H1 (cell line): ENCODE measurements around the gene ZBTB22. TPM values are rescaled to one million over a fixed set of nuclear protein-coding genes. Genes with fewer than 3 reads are reported as not detected.

Source experiments
- BACH1 ChIP-seq: IDR thresholded peaks from 2 replicates; pipeline ENCODE4 v1.6.1; 2012; ENCODE audit warnings: low read length, improper control_type of control experiment
- CHD1 ChIP-seq: IDR thresholded peaks from 2 replicates; pipeline ENCODE4 v1.6.1; 2012; ENCODE audit warnings: low read depth, low read length, improper control_type of control experiment
- CHD7 ChIP-seq: fragments of 300-600 bp; sonication (generic); IDR thresholded peaks from 2 replicates; pipeline ENCODE4 v1.7.1; 2012; ENCODE audit warnings: low read length, moderate library complexity, mild to moderate bottlenecking, inconsistent platforms; ENCODE audit not compliant: insufficient replicate concordance
- EGR1 ChIP-seq: IDR thresholded peaks from 2 replicates; pipeline ENCODE4 v1.6.1; 2011; ENCODE audit warnings: low read depth, low read length, borderline replicate concordance
- FOSL1 ChIP-seq: IDR thresholded peaks from 2 replicates; pipeline ENCODE4 v1.6.1; 2011; ENCODE audit warnings: mild to moderate bottlenecking, low read depth, low read length, moderate library complexity; ENCODE audit not compliant: insufficient read depth
- GABPA ChIP-seq: IDR thresholded peaks from 2 replicates; pipeline ENCODE4 v1.6.1; 2011; ENCODE audit warnings: mild to moderate bottlenecking, low read length, moderate library complexity, borderline replicate concordance; ENCODE audit not compliant: insufficient read depth
- JUN ChIP-seq: IDR thresholded peaks from 2 replicates; pipeline ENCODE4 v1.6.1; 2011; ENCODE audit warnings: low read depth, mild to moderate bottlenecking, improper control_type of control experiment, low read length
- SP4 ChIP-seq: IDR thresholded peaks from 2 replicates; pipeline ENCODE4 v1.6.1; 2012; ENCODE audit warnings: low read length, inconsistent platforms
- TCF12 ChIP-seq: IDR thresholded peaks from 2 replicates; pipeline ENCODE4 v1.6.1; 2011; ENCODE audit warnings: low read depth, mild to moderate bottlenecking, low read length
- polyA plus RNA-seq, 7 experiments: library from polyadenylated mRNA; depleted of rRNA in 3 of 7; stranded (reverse) in 5 of 7; unstranded in 2 of 7; fragments of >200 nt in 5 of 7; fragments of 200-250 nt in 2 of 7; gene quantifications; 1 replicate in 5 of 7; 2 replicates in 1 of 7; 4 replicates in 1 of 7; pipeline versions ENCODE4 v1.2.1 to v1.2.3, GENCODE V29; 2011 to 2013; ENCODE audit warnings: missing spikeins in 2 of 7, mixed read lengths in 2 of 7
- total RNA-seq: library from RNA; stranded (reverse); fragmentation: NEBNext Ultra II Directional; extraction: Animal tissue kit (Norgen Biotek cat#: 25700); gene quantifications from 2 replicates; pipeline ENCODE4 v1.2.1, GENCODE V29; 2021

Gene ZBTB22
- total and polyA plus RNA-seq, 2 of the 8 experiments (the other 6 are each of a cell fraction or from before 2014, with no cell fraction given), result 7.4 to 9.9 TPM

GRCh38 chr6:33305052-33305451 lies 12.5 kb downstream of the ZBTB22 start (continued):
- TF ChIP-seq CHD7 (no peak), BACH1 (no peak), FOSL1 (no peak), GABPA (no peak), JUN (no peak), CHD1 (no peak), SP4 (no peak), EGR1 (no peak), TCF12 (no peak)
